C4-2B (cell line): ENCODE measurements around the gene DPYSL5.

ENCODE experiments used
- H3K27ac ChIP-seq: fragments of 450-650 bp; 2 replicates; pipeline ENCODE4 v1.5.1; 2017
- CTCF ChIP-seq: fragments of 450-650 bp; conservative IDR thresholded peaks from 2 replicates; pipeline ENCODE4 v1.5.1; 2017; ENCODE audit warnings: mild to moderate bottlenecking
- ZFX ChIP-seq: fragments of 450-650 bp; IDR thresholded peaks from 2 replicates; pipeline ENCODE4 v1.6.1; 2017

Gene DPYSL5

GRCh38 chr2:26979741-26980140, 131.8 kb downstream of the DPYSL5 start:
- no peak overlapping the region for H3K27ac ChIP-seq
- TF ChIP-seq CTCF (no peak), ZFX (no peak)

GRCh38 chr2:26980971-26981370, 133.0 kb downstream of the DPYSL5 start:
- no peak for TF ChIP-seq CTCF
- no peak for TF ChIP-seq ZFX

GRCh38 chr2:26982102-26982742, 134.3 kb downstream of the DPYSL5 start:
- peak; percentile 68 for TF ChIP-seq CTCF
- TF ChIP-seq ZFX = no peak
- no peak overlapping the region for H3K27ac ChIP-seq

More at GRCh38 chr2:26980971-26981370, 133.0 kb downstream of the DPYSL5 start:
- H3K27ac ChIP-seq = no peak overlapping the region

GRCh38 chr2:26983746-26984145, 135.8 kb downstream of the DPYSL5 start:
- no peak overlapping the region for H3K27ac ChIP-seq
- TF ChIP-seq CTCF (no peak), ZFX (no peak)

GRCh38 chr2:26985807-26986206, 137.9 kb downstream of the DPYSL5 start:
- no peak for TF ChIP-seq CTCF
- H3K27ac ChIP-seq = no peak overlapping the region

GRCh38 chr2:26986576-26986975, 138.6 kb downstream of the DPYSL5 start:
- TF ChIP-seq CTCF = no peak
- no peak for TF ChIP-seq ZFX

GRCh38 chr2:26988058-26988860, 140.3 kb downstream of the DPYSL5 start:
- TF ChIP-seq ZFX = no peak
- TF ChIP-seq CTCF = no peak
- no peak overlapping the region for H3K27ac ChIP-seq

More at GRCh38 chr2:26986576-26986975, 138.6 kb downstream of the DPYSL5 start:
- H3K27ac ChIP-seq = no peak overlapping the region
